Stimulated activated CD4-positive, alpha-beta T cell treated with anti-CD3 and anti-CD28 coated beads, Interleukin-15, amount 100 ng/mL, for 1 hour (primary cell): ENCODE data around the gene SLFN14.
"Not testable (repeated sequence)": the region's sequence is repeated elsewhere in the genome, so short reads cannot be mapped to it uniquely, and the experiment has no call there.

Source experiments
- DNase-seq, 2 donors: peaks; one replicate each; pipeline ENCODE4 v3.0.0-alpha.2; 2020; ENCODE audit warnings: low read depth in 1 of 2, low spot score in 1 of 2

Gene SLFN14

DNA sequence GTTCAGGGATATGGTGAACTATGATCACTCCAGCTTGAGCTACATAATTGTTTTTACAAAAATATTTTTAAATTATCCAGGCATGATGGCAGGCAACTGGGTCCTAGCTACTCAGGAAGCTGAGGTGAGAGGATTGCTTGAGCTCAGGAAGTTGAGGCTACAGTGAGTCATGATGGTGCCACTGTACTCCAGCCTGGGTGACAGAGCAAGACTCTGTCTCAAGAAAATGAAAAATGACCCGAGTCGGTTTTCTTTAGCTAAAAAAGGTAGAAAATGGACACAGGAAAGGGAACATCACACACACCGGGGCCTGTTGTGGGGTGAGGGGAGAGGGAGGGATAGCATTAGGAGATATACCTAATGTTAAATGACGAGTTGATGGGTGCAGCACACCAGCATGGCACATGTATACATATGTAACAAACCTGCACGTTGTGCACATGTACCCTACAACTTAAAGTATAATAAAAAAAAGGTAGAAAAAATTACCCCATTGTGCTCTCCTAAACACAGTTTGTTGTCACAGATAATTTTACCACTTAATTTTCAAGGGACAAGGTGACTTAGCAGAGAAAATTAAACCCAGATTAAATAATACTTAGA is 38.9 kb downstream of the SLFN14 start:
- not testable (repeated sequence) for DNase-seq

DNA sequence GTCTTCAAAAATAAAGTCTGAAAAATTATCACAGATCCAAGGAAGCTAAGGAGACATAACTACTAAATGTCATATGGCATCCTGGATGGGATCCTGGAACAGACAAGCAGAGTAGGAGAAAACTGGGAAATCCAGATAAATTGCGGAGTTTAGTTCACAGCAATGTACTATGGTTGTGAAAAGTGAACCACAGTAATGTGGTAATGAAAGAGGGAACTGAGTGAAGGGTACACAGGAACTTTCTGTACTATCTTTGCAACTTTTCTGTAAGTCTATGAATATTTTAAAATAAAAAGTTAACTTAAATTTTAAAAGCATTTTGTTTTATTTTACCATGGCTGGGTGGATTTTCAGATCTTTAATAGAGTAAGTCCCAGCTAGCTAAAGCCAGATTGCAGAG is 39.5 kb downstream of the SLFN14 start:
- DNase-seq = no peak

- DNase-seq = no peak
Measured at GRCh38 chr17:35519906-35520442, 40.6 kb downstream of the SLFN14 start.

DNA sequence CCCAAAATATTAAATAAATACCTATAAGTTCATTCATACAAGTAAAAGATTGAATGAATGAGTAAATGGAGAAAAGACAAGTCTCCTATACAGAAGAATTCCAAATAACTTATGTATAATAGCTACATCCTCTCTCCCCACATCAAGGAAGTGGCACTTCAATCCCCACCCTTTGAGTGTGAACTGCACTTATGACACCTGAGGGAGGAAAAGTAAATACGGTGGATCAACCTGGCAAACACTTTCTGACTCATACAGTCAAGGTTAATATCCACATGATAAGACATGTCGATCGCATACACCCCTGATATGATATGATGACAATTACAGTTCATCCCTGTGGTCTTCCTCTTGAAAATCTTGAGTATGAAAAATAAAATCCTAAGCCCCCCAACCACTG is 41.2 kb downstream of the SLFN14 start:
- DNase-seq = no peak

- DNase-seq = not testable (repeated sequence)
Measured at GRCh38 chr17:35518431-35518830, 42.2 kb downstream of the SLFN14 start.

GRCh38 chr17:35515027-35515426 is 45.6 kb downstream of the SLFN14 start:
- no peak for DNase-seq

DNA sequence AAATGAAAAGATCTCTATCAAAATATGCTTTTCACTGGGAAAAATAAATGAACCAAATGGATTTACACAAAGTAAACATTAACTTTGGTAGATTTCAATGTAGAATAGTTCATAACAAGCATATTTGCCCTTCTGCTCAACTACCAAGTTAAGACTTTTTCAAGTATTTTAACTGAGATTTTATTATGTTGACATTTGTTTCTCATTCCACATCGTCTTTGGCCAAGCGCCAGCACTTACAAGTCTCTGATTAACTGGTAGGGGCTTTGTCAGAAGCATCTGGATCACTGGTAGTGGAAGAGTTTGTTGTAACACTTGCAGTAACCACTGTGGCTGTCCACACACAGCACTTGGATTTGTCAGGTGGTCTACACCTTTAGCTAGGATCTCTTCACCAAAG is 46.1 kb downstream of the SLFN14 start:
- no peak for DNase-seq
